Lower lobe of right lung (tissue), 2 donors: Measurements from ENCODE around the gene HIRIP3. TPM values are rescaled to one million over a fixed set of nuclear protein-coding genes. Genes with fewer than 3 reads are reported as not detected.

Experiments used
- ATAC-seq, 2 donors: fragments of 200-7000 bp; cut with Tn5 transposase; one replicate each; pipeline ENCODE4 v1.9.1; 2020 to 2022; ENCODE audit warnings: mild to moderate bottlenecking in 2 of 2, moderate library complexity in 2 of 2
- DNase-seq: peaks from one replicate; pipeline ENCODE4 v3.0.0-alpha.2; 2020
- H3K27ac ChIP-seq: fragments of 200-600 bp; one replicate; pipeline ENCODE4 v1.8.0; 2022
- H3K27me3 ChIP-seq: fragments of 200-600 bp; one replicate; pipeline ENCODE4 v1.8.0; 2022; ENCODE audit warnings: low read depth
- H3K36me3 ChIP-seq: fragments of 200-600 bp; one replicate; pipeline ENCODE4 v1.8.0; 2022; ENCODE audit warnings: mild to moderate bottlenecking
- H3K4me1 ChIP-seq: fragments of 200-600 bp; one replicate; pipeline ENCODE4 v1.8.0; 2022
- H3K4me3 ChIP-seq: fragments of 200-600 bp; one replicate; pipeline ENCODE4 v1.8.0; 2022; ENCODE audit warnings: mild to moderate bottlenecking
- H3K9me3 ChIP-seq: fragments of 200-600 bp; one replicate; pipeline ENCODE4 v1.8.0; 2022
- CTCF ChIP-seq: fragments of 200-600 bp; IDR thresholded peaks from one replicate; pipeline ENCODE4 v1.8.0; 2022; ENCODE audit warnings: antibody characterized with exemption, mild to moderate bottlenecking
- intact Hi-C: fragments of 100-400 bp; cut with DNase I; formaldehyde crosslinking; loops from one replicate; pipeline ENCODE4 v1.11.0; 2022
- total RNA-seq: library from RNA; stranded (reverse); fragmentation: NEBNext Ultra II Directional; extraction: Animal tissue kit (Norgen Biotek cat#: 25700); gene quantifications from one replicate; pipeline ENCODE4 v1.2.1, GENCODE V29; 2021
- donor health status: DM: no; HTN: yes; CAD: no; lungs with severe emphysema.

Gene HIRIP3
- total RNA-seq, 1 donor from 2014 or later: 22.1 TPM

- peak; percentile 7 to 28 for ATAC-seq
- H3K27me3 ChIP-seq: peaks cover 38% of the 10 kb centered on the region
- no peak within 1 kb of the TSS for H3K27ac ChIP-seq
- H3K36me3 ChIP-seq: no peaks in the 10 kb centered on the region
- intact Hi-C loops: no loop called here
- peaks cover 16% of the 10 kb centered on the region for H3K4me1 ChIP-seq
- DNase-seq: no peak
- TF ChIP-seq CTCF: no peak
- H3K4me3 ChIP-seq: peak within 1 kb of the TSS; percentile 50
- no peaks in the 10 kb centered on the region for H3K9me3 ChIP-seq
Measured at GRCh38 chr16:30010844-30011713, 15.7 kb upstream of the HIRIP3 start, which contains the start of gene DOC2A. Gene DOC2A, minus strand, starts transcription at chr16:30011027. Its CDS starts 805 bp downstream, at chr16:30010222.

GRCh38 chr16:30009990-30010843 lies 14.8 kb upstream of the HIRIP3 start:
- no peak for TF ChIP-seq CTCF
- Histone ChIP-seq H3K4me3 (peak overlapping the region; percentile 50), H3K27me3 (peaks cover 38% of the 10 kb centered on the region), H3K4me1 (peaks cover 16% of the 10 kb centered on the region), H3K9me3 (no peaks in the 10 kb centered on the region), H3K27ac (no peak overlapping the region), H3K36me3 (no peaks in the 10 kb centered on the region)
- intact Hi-C loops: no loop called here
- DNase-seq (no peak), ATAC-seq (peak in 1 of 2 donors; percentile 2)

GRCh38 chr16:30009085-30009862 lies 13.9 kb upstream of the HIRIP3 start:
- Histone ChIP-seq H3K4me3 (no peak overlapping the region), H3K9me3 (no peaks in the 10 kb centered on the region), H3K4me1 (peaks cover 21% of the 10 kb centered on the region), H3K36me3 (no peaks in the 10 kb centered on the region), H3K27ac (no peak overlapping the region), H3K27me3 (peaks cover 38% of the 10 kb centered on the region)
- DNase-seq: no peak
- no peak for TF ChIP-seq CTCF
- intact Hi-C loops: no loop called here
- ATAC-seq: no peak

GRCh38 chr16:30007378-30007895 lies 12.0 kb upstream of the HIRIP3 start:
- no peak for DNase-seq
- peaks cover 21% of the 10 kb centered on the region for H3K4me1 ChIP-seq
- H3K9me3 ChIP-seq: no peaks in the 10 kb centered on the region
- ATAC-seq: no peak
- no peak for TF ChIP-seq CTCF
- no peak overlapping the region for H3K4me3 ChIP-seq
- intact Hi-C loops: no loop called here
- no peak overlapping the region for H3K27ac ChIP-seq
- H3K27me3 ChIP-seq: peaks cover 38% of the 10 kb centered on the region
- H3K36me3 ChIP-seq: peaks cover 6% of the 10 kb centered on the region
